ENCODE measurements around the gene TMEM266.

GRCh38 chr15:76191539-76192244 is 131.9 kb downstream of the TMEM266 start:
- TF ChIP-seq CTCF (IDR thresholded peaks at IDR 0.05) = no peak
- no peak for TF ChIP-seq POLR2A (IDR thresholded peaks at IDR 0.05)

Data from lower leg skin (tissue), 3 donors.